HG03103 (cell line): Measurements from ENCODE around the gene PCDHA8.
"Not testable (repeated sequence)": the region's sequence is repeated elsewhere in the genome, so short reads cannot be mapped to it uniquely, and the experiment has no call there.

Source experiments
- ATAC-seq: cut with Tn5 transposase; IDR thresholded peaks from one replicate; pipeline ENCODE4 v1.9.1; 2021; ENCODE audit warnings: low read depth; ENCODE audit not compliant: unreplicated experiment

The PCDHA8 gene

GRCh38 chr5:140840978-140841962 lies at the start of gene PCDHA8:
PCDHA8 (plus strand) TSS chr5:140841187; CDS start chr5:140841322, 135 bp downstream.
- no peak for ATAC-seq

GRCh38 chr5:140794595-140795258 lies 46.3 kb upstream of the PCDHA8 start, which contains the start of gene PCDHA2:
PCDHA2 (plus strand) TSS chr5:140794852.
- ATAC-seq, result no peak

- no peak for ATAC-seq
Measured at GRCh38 chr5:140795259-140795641, 45.7 kb upstream of the PCDHA8 start.

GRCh38 chr5:140796072-140796717 lies 44.8 kb upstream of the PCDHA8 start:
- ATAC-seq, result not testable (repeated sequence)

GRCh38 chr5:140796718-140797095 lies 44.3 kb upstream of the PCDHA8 start:
- no peak for ATAC-seq

GRCh38 chr5:140800816-140801493 lies 40.0 kb upstream of the PCDHA8 start, which contains the start of gene PCDHA3:
PCDHA3 (plus strand) TSS chr5:140801057.
- ATAC-seq, result no peak

- no peak for ATAC-seq
Measured at GRCh38 chr5:140801494-140801841, 39.5 kb upstream of the PCDHA8 start.

- ATAC-seq, result not testable (repeated sequence)
Measured at GRCh38 chr5:140802381-140802780, 38.6 kb upstream of the PCDHA8 start.

GRCh38 chr5:140802781-140803271 lies 38.2 kb upstream of the PCDHA8 start:
- no peak for ATAC-seq

GRCh38 chr5:140806834-140807775 lies 33.9 kb upstream of the PCDHA8 start, which contains the start of gene PCDHA4:
PCDHA4 (plus strand) TSS chr5:140807068.
- no peak for ATAC-seq

GRCh38 chr5:140808241-140808888 lies 32.6 kb upstream of the PCDHA8 start:
- ATAC-seq, result not testable (repeated sequence)

GRCh38 chr5:140808889-140809291 lies 32.1 kb upstream of the PCDHA8 start:
- ATAC-seq, result no peak

GRCh38 chr5:140821375-140822280 lies 19.4 kb upstream of the PCDHA8 start, which contains the start of gene PCDHA5:
PCDHA5 (plus strand) TSS chr5:140821613.
- ATAC-seq, result no peak

GRCh38 chr5:140822281-140822629 lies 18.7 kb upstream of the PCDHA8 start:
- ATAC-seq, result no peak

GRCh38 chr5:140822969-140823368 lies 18.0 kb upstream of the PCDHA8 start:
- not testable (repeated sequence) for ATAC-seq

GRCh38 chr5:140823475-140823874 lies 17.5 kb upstream of the PCDHA8 start:
- ATAC-seq, result no peak

GRCh38 chr5:140827704-140828361 lies 13.2 kb upstream of the PCDHA8 start, which contains the start of gene PCDHA6:
PCDHA6 (plus strand) TSS chr5:140827960; CDS start chr5:140828092, 132 bp downstream.
- no peak for ATAC-seq
